Prostate gland (tissue), 2 donors: ENCODE data around the gene BMAL1. TPM values are rescaled to one million over a fixed set of nuclear protein-coding genes. Genes with fewer than 3 reads are reported as not detected.

ENCODE experiments used
- DNase-seq: peaks from one replicate; pipeline ENCODE4 v3.0.0-alpha.2; 2019; ENCODE audit warnings: low spot score
- H3K27ac ChIP-seq, 2 donors: fragments of 200-600 bp; sonication (generic); 2 replicates each; pipeline ENCODE4 v1.5.1; 2017 to 2019
- H3K27me3 ChIP-seq: fragments of 200-600 bp; sonication (generic); replicated peaks from 2 replicates; pipeline ENCODE4 v1.5.1; 2019; ENCODE audit not compliant: insufficient read depth
- H3K36me3 ChIP-seq, 2 donors: fragments of 200-600 bp; sonication (generic); 1 replicate in 1 of 2; 2 replicates in 1 of 2; pipeline versions ENCODE4 v1.5.1 to v1.8.1; 2017 to 2019
- H3K4me1 ChIP-seq: fragments of 200-600 bp; sonication (generic); replicated peaks from 2 replicates; pipeline ENCODE4 v1.5.1; 2019
- H3K4me3 ChIP-seq, 2 donors: fragments of 200-600 bp; sonication (generic); 2 replicates each; pipeline ENCODE4 v1.5.1; 2017 to 2019
- H3K9me3 ChIP-seq: fragments of 200-600 bp; sonication (generic); 2 replicates; pipeline ENCODE4 v1.5.1; 2017
- POLR2A ChIP-seq: fragments of 450-650 bp; IDR thresholded peaks from one replicate; pipeline ENCODE4 v1.6.1; 2016; ENCODE audit warnings: antibody characterized with exemption, mild to moderate bottlenecking
- POLR2AphosphoS5 ChIP-seq: sonication (generic); formaldehyde crosslinking; IDR thresholded peaks from one replicate; pipeline ENCODE4 v1.6.1; 2017; ENCODE audit warnings: antibody characterized with exemption
- WGBS: methylation state at CpG from one replicate; pipeline ENCODE4 v1.1.5; 2018; 5-methylcytosine and 5-hydroxymethylcytosine counted together
- intact Hi-C: fragments of 100-400 bp; cut with DNase I; formaldehyde crosslinking; loops from one replicate; pipeline ENCODE4 v1.14.2; 2022
- total RNA-seq, 2 donors: library from RNA; depleted of rRNA; stranded (reverse); fragments of >200 nt; gene quantifications; one replicate each; pipeline ENCODE4 v1.1.0, GENCODE V29; 2016
- TF ChIP-seq, protein P1 (sequence below), 4 experiments: fragments of 200-600 bp in 2 of 4; fragments of 450-650 bp in 2 of 4; sonication (generic) in 2 of 4; IDR thresholded peaks; 1 replicate in 3 of 4; 2 replicates in 1 of 4; pipeline ENCODE4 v1.5.1; 2016 to 2019; ENCODE audit warnings: antibody characterized with exemption in 4 of 4, mild to moderate bottlenecking in 2 of 4, moderate library complexity in 2 of 4

BMAL1 gene
- total RNA-seq, 2 donors from 2014 or later: 19.4 to 38.1 TPM

DNA sequence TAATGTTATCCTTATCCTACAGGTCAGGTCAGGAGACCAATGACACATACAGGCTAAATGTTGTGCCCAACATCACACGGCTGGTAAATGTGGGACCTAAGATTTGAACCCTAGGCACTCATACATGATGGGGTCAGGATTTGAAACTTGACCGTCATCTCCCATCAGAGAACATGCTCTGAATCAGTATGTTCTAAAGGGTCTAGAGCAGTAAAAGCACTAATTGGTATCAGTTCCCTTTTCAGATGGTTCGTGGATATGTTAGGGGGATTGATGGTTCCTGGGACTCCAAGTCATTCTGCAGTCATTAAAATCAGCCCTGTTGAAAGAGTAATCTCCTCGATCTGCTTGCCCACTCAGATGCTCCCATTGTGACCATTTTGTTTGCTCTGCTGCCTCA, 65.5 kb downstream of the BMAL1 start:
- Histone ChIP-seq H3K4me3 (no peak overlapping the region), H3K27ac (no peak overlapping the region), H3K27me3 (no peaks in the 10 kb centered on the region), H3K36me3 (no peaks in the 10 kb centered on the region), H3K9me3 (no peaks in the 10 kb centered on the region), H3K4me1 (no peaks in the 10 kb centered on the region)
- intact Hi-C loops: loop anchor here (5.0 to 10.0 kb wide), 2 partner anchors 66 to 378 kb away; partner anchors contain the start of gene BMAL1
- TF ChIP-seq POLR2A (no peak), POLR2AphosphoS5 (no peak)
- TF ChIP-seq, protein P1, sequence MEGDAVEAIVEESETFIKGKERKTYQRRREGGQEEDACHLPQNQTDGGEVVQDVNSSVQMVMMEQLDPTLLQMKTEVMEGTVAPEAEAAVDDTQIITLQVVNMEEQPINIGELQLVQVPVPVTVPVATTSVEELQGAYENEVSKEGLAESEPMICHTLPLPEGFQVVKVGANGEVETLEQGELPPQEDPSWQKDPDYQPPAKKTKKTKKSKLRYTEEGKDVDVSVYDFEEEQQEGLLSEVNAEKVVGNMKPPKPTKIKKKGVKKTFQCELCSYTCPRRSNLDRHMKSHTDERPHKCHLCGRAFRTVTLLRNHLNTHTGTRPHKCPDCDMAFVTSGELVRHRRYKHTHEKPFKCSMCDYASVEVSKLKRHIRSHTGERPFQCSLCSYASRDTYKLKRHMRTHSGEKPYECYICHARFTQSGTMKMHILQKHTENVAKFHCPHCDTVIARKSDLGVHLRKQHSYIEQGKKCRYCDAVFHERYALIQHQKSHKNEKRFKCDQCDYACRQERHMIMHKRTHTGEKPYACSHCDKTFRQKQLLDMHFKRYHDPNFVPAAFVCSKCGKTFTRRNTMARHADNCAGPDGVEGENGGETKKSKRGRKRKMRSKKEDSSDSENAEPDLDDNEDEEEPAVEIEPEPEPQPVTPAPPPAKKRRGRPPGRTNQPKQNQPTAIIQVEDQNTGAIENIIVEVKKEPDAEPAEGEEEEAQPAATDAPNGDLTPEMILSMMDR (IDR thresholded peaks at IDR 0.05): no peak
- DNase-seq: no peak
- 95% methylated on average over 4 of the region's 4 CpGs for WGBS

DNA sequence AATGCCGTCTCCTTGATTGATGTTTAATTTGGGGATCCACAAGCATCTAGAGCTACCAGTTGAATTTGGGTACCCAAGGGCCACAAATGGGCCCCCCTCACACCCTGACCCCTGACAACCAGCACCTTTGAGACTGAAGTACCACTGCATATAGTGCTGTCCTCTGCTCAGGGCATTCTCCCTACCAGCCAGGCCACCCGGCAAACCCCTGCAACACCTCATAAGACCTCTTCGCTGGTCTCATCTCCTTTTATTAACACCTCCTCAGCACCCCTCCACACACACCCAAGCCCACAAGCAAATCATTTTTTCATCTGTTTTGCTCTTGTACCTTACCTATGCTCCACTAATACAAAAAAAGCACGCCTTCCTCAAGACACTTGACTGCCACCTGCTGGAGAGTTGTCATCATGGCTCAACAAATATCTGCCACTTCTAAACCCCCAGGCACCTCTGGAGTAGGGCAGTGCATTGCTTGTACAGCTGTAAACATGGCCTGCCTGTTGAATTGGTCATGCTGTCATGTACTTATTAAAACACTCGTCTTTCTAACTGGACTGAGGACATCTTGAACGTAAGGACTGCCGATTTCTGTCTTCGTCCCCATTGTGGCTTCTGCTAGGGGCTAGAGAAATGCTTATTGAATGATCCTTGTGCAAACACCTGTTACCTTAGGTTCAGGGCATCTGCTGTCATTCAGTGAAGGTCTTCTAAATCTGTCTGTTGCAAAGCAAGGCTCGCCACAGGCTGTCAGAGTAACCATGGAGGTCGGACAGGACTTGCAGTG, 66.5 kb downstream of the BMAL1 start:
- TF ChIP-seq, protein P1 (IDR thresholded peaks at IDR 0.05): peak; percentile 70 to 82 (median 79)
- TF ChIP-seq POLR2A: no peak
- TF ChIP-seq POLR2AphosphoS5: peak; percentile 17
- intact Hi-C loops: loop anchor here (2.0 to 10.0 kb wide), 3 partner anchors 67 to 379 kb away; partner anchors contain the start of gene BMAL1
- H3K4me3 ChIP-seq: no peak overlapping the region

DNA sequence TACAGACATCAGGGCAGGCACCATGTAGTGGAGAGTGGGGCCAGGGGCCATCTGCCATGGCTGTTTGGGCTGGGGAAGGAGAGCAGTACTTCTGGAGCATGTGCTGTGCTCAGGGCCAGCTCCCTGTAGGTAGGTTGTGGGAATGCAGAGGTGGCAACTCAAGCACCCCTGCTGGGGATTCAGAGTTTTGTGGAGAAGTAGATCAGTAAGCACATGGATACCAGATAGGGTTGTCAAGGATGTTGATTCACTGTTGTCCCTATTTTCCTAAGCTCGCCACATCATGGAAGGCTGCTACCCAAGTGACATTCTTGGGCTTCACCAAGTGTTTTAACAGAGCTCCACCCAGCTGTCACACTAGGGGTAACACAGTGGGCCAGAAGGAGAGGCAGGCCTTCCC, 67.2 kb downstream of the BMAL1 start:
- no peak for TF ChIP-seq POLR2AphosphoS5
- TF ChIP-seq, protein P1 (IDR thresholded peaks at IDR 0.05): no peak
- no peak for TF ChIP-seq POLR2A
- Histone ChIP-seq H3K4me3 (no peak overlapping the region), H3K36me3 (no peaks in the 10 kb centered on the region), H3K27ac (no peak overlapping the region), H3K27me3 (no peaks in the 10 kb centered on the region), H3K4me1 (no peaks in the 10 kb centered on the region), H3K9me3 (no peaks in the 10 kb centered on the region)
- intact Hi-C loops: loop anchor here (2.0 to 10.0 kb wide), 3 partner anchors 68 to 380 kb away; partner anchors contain the start of gene BMAL1
- WGBS: 86% methylated on average over 1 of the region's 1 CpG
- no peak for DNase-seq

More for the DNA sequence above, 66.5 kb downstream of the BMAL1 start:
- H3K4me1 ChIP-seq: no peaks in the 10 kb centered on the region
- 69% methylated on average over 10 of the region's 10 CpGs for whole genome bisulfite sequencing
- H3K27ac ChIP-seq: no peak overlapping the region
- H3K36me3 ChIP-seq: no peaks in the 10 kb centered on the region
- no peaks in the 10 kb centered on the region for H3K27me3 ChIP-seq
- no peaks in the 10 kb centered on the region for H3K9me3 ChIP-seq
- peak; percentile 65 for DNase-seq

DNA sequence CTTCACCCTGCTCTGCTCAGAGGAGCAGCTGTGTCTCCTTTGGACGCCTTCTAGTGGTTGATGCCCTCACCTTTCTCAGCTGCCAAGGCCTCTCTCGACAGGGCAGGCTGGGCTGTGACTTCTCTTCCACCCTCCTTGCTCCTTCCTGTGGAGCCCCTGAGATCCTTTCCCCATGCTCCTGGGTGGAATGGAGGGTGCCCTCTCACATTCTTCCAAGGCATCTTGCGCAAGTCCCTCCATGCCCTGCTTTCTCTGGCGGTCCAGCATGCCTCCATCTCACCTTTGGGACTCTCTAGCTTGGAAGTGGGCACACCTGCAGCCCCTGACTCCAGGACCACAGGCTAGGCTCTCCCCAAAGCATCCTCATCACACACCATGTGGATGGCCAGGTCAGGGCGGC, 68.9 kb downstream of the BMAL1 start:
- Histone ChIP-seq H3K9me3 (no peaks in the 10 kb centered on the region), H3K4me3 (no peak overlapping the region), H3K27ac (no peak overlapping the region), H3K4me1 (no peaks in the 10 kb centered on the region), H3K36me3 (no peaks in the 10 kb centered on the region), H3K27me3 (no peaks in the 10 kb centered on the region)
- DNase-seq: no peak
- intact Hi-C loops: loop anchor here (10.0 kb wide), 1 partner anchor 382 kb away; no protein-coding TSS in a partner anchor
- 86% methylated on average over 5 of the region's 5 CpGs for WGBS
- TF ChIP-seq, protein P1 (IDR thresholded peaks at IDR 0.05): no peak

DNA sequence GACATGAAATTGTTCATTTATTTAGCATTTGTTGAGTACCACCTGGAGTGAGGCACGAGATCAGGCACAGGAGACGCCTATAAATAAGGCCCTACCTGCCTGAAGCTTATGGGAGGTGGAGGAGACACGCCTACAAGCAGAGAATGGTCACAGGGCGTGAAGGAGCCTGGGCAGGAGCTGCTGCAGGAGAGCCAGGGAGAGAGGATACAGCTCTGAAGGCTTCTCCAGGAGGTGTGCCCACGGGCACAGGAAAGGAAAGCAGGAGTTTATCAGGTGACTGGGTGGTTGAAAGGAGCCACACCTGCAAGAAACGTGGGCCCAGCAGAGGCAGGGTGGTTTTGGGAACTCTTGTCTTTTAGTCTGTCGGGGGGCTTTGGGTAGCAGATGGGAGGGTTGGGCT, 70.3 kb downstream of the BMAL1 start:
- WGBS: 67% methylated on average over 7 of the region's 7 CpGs
- Histone ChIP-seq H3K27ac (no peak overlapping the region), H3K36me3 (no peaks in the 10 kb centered on the region), H3K9me3 (no peaks in the 10 kb centered on the region), H3K4me1 (no peaks in the 10 kb centered on the region), H3K27me3 (no peaks in the 10 kb centered on the region), H3K4me3 (no peak overlapping the region)
- intact Hi-C loops: loop anchor here (10.0 kb wide), 1 partner anchor 383 kb away; no protein-coding TSS in a partner anchor
- no peak for DNase-seq
- no peak for TF ChIP-seq POLR2A
- no peak for TF ChIP-seq POLR2AphosphoS5
- TF ChIP-seq, protein P1 (IDR thresholded peaks at IDR 0.05): no peak
